Measurements from ENCODE around the gene RPL27A. TPM values are rescaled to one million over a fixed set of nuclear protein-coding genes. Genes with fewer than 3 reads are reported as not detected.

RPL27A gene
- total and polyA plus RNA-seq, 2 donors (not counting 3 experiments of a cell fraction or from before 2014, with no cell fraction given): 1,303 to 1,363 TPM

GRCh38 chr11:8706673-8707432 is 24.3 kb downstream of the RPL27A start:
- H3K9me3 ChIP-seq (replicated peaks; ENCODE audit: control insufficient read depth, insufficient read depth, low read length): no peaks in the 10 kb centered on the region
- dilution Hi-C loops (cut with MboI; ENCODE audit: extremely low pct_ligation_motif_present, low sequenced_read_pairs): no loop called here
- H3K9ac ChIP-seq (replicated peaks; ENCODE audit: extremely low read depth, insufficient read depth, low read length): no peak overlapping the region
- H4K20me1 ChIP-seq (replicated peaks; ENCODE audit: control insufficient read depth, extremely low read depth, insufficient read depth, low read length): no peaks in the 10 kb centered on the region
- ChIA-PET POLR2A (no interaction called here), CTCF (no interaction called here)
- FAIRE-seq (no peak), DNase-seq (ENCODE audit: low read depth, low spot score) (no peak)
- H3K79me2 ChIP-seq (ENCODE audit: control insufficient read depth, insufficient read depth, low read length): no peaks in the 10 kb centered on the region
- H3K36me3 ChIP-seq (ENCODE audit: control insufficient read depth in 2 of 2, extremely low read depth in 1 of 2, insufficient read depth in 2 of 2, low read length in 2 of 2): no peaks in the 10 kb centered on the region
- H3K4me3 ChIP-seq (replicated peaks in 1 of 3; ENCODE audit: insufficient read depth in 1 of 3, low read depth in 1 of 3, low read length in 3 of 3): no peak overlapping the region
- no peak overlapping the region for H2AFZ ChIP-seq (ENCODE audit: low read depth, low read length)
- H3K4me2 ChIP-seq (ENCODE audit: insufficient read depth, low read length): no peak overlapping the region
- no peak overlapping the region for H3K27ac ChIP-seq (ENCODE audit: insufficient read depth, low read depth, low read length)
- no peaks in the 10 kb centered on the region for H3K27me3 ChIP-seq (ENCODE audit: control insufficient read depth in 2 of 2, insufficient read depth in 2 of 2, low read length in 2 of 2)
- H3K9me1 ChIP-seq (replicated peaks; ENCODE audit: control insufficient read depth, extremely low read depth, insufficient read depth, low read length): no peaks in the 10 kb centered on the region
- H3K4me1 ChIP-seq (ENCODE audit: control insufficient read depth, extremely low read depth, insufficient read depth, low read length): no peaks in the 10 kb centered on the region
- intact Hi-C loops (cut with micrococcal nuclease): no loop called here
- no peak for TF ChIP-seq JUN (IDR thresholded peaks at IDR 0.05; ENCODE audit: borderline replicate concordance, insufficient read depth, insufficient read length, low read depth)
- TF ChIP-seq FOS (IDR thresholded peaks at IDR 0.05; ENCODE audit: borderline replicate concordance, insufficient read depth, low read length): no peak
- TF ChIP-seq POLR2A (IDR thresholded peaks at IDR 0.05; ENCODE audit: low read depth, low read length): no peak
- BruUV-seq (replicated peaks): no TSS peak

GRCh38 chr11:8707541-8708191 is 25.1 kb downstream of the RPL27A start:
- FAIRE-seq: no peak
- Histone ChIP-seq H3K9ac (replicated peaks; ENCODE audit: extremely low read depth, insufficient read depth, low read length) (no peak overlapping the region), H3K36me3 (ENCODE audit: control insufficient read depth in 2 of 2, extremely low read depth in 1 of 2, insufficient read depth in 2 of 2, low read length in 2 of 2) (no peaks in the 10 kb centered on the region), H3K9me1 (replicated peaks; ENCODE audit: control insufficient read depth, extremely low read depth, insufficient read depth, low read length) (no peaks in the 10 kb centered on the region), H4K20me1 (replicated peaks; ENCODE audit: control insufficient read depth, extremely low read depth, insufficient read depth, low read length) (no peaks in the 10 kb centered on the region), H3K4me3 (replicated peaks in 1 of 3; ENCODE audit: insufficient read depth in 1 of 3, low read depth in 1 of 3, low read length in 3 of 3) (no peak overlapping the region), H3K9me3 (replicated peaks; ENCODE audit: control insufficient read depth, insufficient read depth, low read length) (no peaks in the 10 kb centered on the region), H3K27ac (ENCODE audit: insufficient read depth, low read depth, low read length) (no peak overlapping the region), H3K4me1 (ENCODE audit: control insufficient read depth, extremely low read depth, insufficient read depth, low read length) (no peaks in the 10 kb centered on the region), H3K27me3 (ENCODE audit: control insufficient read depth in 2 of 2, insufficient read depth in 2 of 2, low read length in 2 of 2) (no peaks in the 10 kb centered on the region), H3K4me2 (ENCODE audit: insufficient read depth, low read length) (no peak overlapping the region), H3K79me2 (ENCODE audit: control insufficient read depth, insufficient read depth, low read length) (no peaks in the 10 kb centered on the region), H2AFZ (ENCODE audit: low read depth, low read length) (no peak overlapping the region)
- dilution Hi-C loops (cut with MboI; ENCODE audit: extremely low pct_ligation_motif_present, low sequenced_read_pairs): no loop called here
- no peak for TF ChIP-seq EZH2 (IDR thresholded peaks at IDR 0.05; ENCODE audit: borderline replicate concordance, low read depth, low read length, severe bottlenecking)
- no peak for TF ChIP-seq GATA2 (IDR thresholded peaks at IDR 0.05; ENCODE audit: insufficient read depth, insufficient read length, low read depth, low read length)
- TF ChIP-seq FOS (IDR thresholded peaks at IDR 0.05; ENCODE audit: borderline replicate concordance, insufficient read depth, low read length): no peak
- no peak for TF ChIP-seq MYC (IDR thresholded peaks at IDR 0.05; ENCODE audit: low read depth, low read length)
- TF ChIP-seq POLR2AphosphoS5 (IDR thresholded peaks at IDR 0.05; ENCODE audit: insufficient read depth, low read depth, low read length): no peak
- no peak for TF ChIP-seq JUN (IDR thresholded peaks at IDR 0.05; ENCODE audit: borderline replicate concordance, insufficient read depth, insufficient read length, low read depth)
- intact Hi-C loops (cut with micrococcal nuclease): no loop called here
- BruUV-seq (replicated peaks): no TSS peak
- POLR2A ChIA-PET: no interaction called here
- DNase-seq (ENCODE audit: low read depth, low spot score): no peak
- CTCF ChIA-PET: interaction anchor here (0.7 kb wide), 1 partner anchor 60 kb away, joined by 3 read pairs; no protein-coding TSS in a partner anchor

Measured in endothelial cell of umbilical vein (primary cell).